H9 (cell line): ENCODE results near the gene CEP170B. TPM values are rescaled to one million over a fixed set of nuclear protein-coding genes. Genes with fewer than 3 reads are reported as not detected.

Source experiments
- DNase-seq: peaks from one replicate; pipeline ENCODE4 v3.0.0-alpha.2; 2017
- H2AFZ ChIP-seq: one replicate; pipeline ENCODE4 v1.6.1; 2013; ENCODE audit warnings: mild to moderate bottlenecking, low read length, control low read depth, moderate library complexity
- H2AK5ac ChIP-seq: 2 replicates; pipeline ENCODE4 v1.6.1; 2013; ENCODE audit warnings: low read length, control low read depth, mixed read lengths; ENCODE audit not compliant: insufficient read length
- H2BK120ac ChIP-seq: one replicate; pipeline ENCODE4 v1.6.1; 2013; ENCODE audit warnings: low read depth, mild to moderate bottlenecking, low read length, control low read depth, inconsistent platforms; ENCODE audit not compliant: poor library complexity, severe bottlenecking
- H2BK12ac ChIP-seq: 2 replicates; pipeline ENCODE4 v1.6.1; 2013; ENCODE audit warnings: low read length, control low read depth, mixed read lengths, low read depth; ENCODE audit not compliant: insufficient read length
- H2BK15ac ChIP-seq: 2 replicates; pipeline ENCODE4 v1.6.1; 2013; ENCODE audit warnings: low read depth, low read length, control low read depth
- H2BK20ac ChIP-seq: one replicate; pipeline ENCODE4 v1.6.1; 2013; ENCODE audit warnings: low read depth, mild to moderate bottlenecking, low read length, control low read depth, inconsistent platforms; ENCODE audit not compliant: poor library complexity, severe bottlenecking
- H2BK5ac ChIP-seq: 2 replicates; pipeline ENCODE4 v1.6.1; 2013; ENCODE audit warnings: low read length, control low read depth, mixed read lengths; ENCODE audit not compliant: insufficient read length
- H3K14ac ChIP-seq: 2 replicates; pipeline ENCODE4 v1.6.1; 2013; ENCODE audit warnings: low read length, control low read depth; ENCODE audit not compliant: insufficient read depth
- H3K18ac ChIP-seq: 2 replicates; pipeline ENCODE4 v1.6.1; 2013; ENCODE audit warnings: low read depth, mild to moderate bottlenecking, mixed read lengths, low read length, control low read depth; ENCODE audit not compliant: insufficient read length
- H3K23ac ChIP-seq: 2 replicates; pipeline ENCODE4 v1.6.1; 2013; ENCODE audit warnings: low read length, control low read depth, mixed read lengths, low read depth; ENCODE audit not compliant: insufficient read length
- H3K23me2 ChIP-seq: 2 replicates; pipeline ENCODE4 v1.6.1; 2013; ENCODE audit warnings: low read depth, mild to moderate bottlenecking, mixed read lengths, low read length, control low read depth; ENCODE audit not compliant: insufficient read length, poor library complexity, severe bottlenecking
- H3K27ac ChIP-seq: 2 replicates; pipeline ENCODE4 v1.5.1; 2013; ENCODE audit warnings: low read length, control low read depth, mixed read lengths, low read depth; ENCODE audit not compliant: insufficient read length
- H3K27me3 ChIP-seq: 2 replicates; pipeline ENCODE4 v1.6.1; 2013; ENCODE audit warnings: low read length, control low read depth, inconsistent platforms; ENCODE audit not compliant: insufficient read depth
- H3K4ac ChIP-seq: 2 replicates; pipeline ENCODE4 v1.6.1; 2013; ENCODE audit warnings: low read depth, mild to moderate bottlenecking, control low read depth, inconsistent platforms, low read length, moderate library complexity
- H3K4me1 ChIP-seq: 2 replicates; pipeline ENCODE4 v1.6.1; 2013; ENCODE audit warnings: low read length, control low read depth, inconsistent platforms; ENCODE audit not compliant: insufficient read depth
- H3K4me2 ChIP-seq: 2 replicates; pipeline ENCODE4 v1.6.1; 2013; ENCODE audit warnings: low read length, control low read depth, mixed read lengths; ENCODE audit not compliant: insufficient read length, insufficient read depth
- H3K56ac ChIP-seq: 2 replicates; pipeline ENCODE4 v1.6.1; 2013; ENCODE audit warnings: low read depth, mild to moderate bottlenecking, mixed read lengths, low read length, control low read depth; ENCODE audit not compliant: insufficient read length
- H3K79me1 ChIP-seq: 2 replicates; pipeline ENCODE4 v1.6.1; 2013; ENCODE audit warnings: low read depth, mild to moderate bottlenecking, moderate library complexity, low read length, control low read depth, inconsistent platforms; ENCODE audit not compliant: insufficient read depth, poor library complexity, severe bottlenecking
- H3K79me2 ChIP-seq: 2 replicates; pipeline ENCODE4 v1.6.1; 2013; ENCODE audit warnings: low read length, control low read depth, inconsistent platforms; ENCODE audit not compliant: insufficient read depth
- H3K9ac ChIP-seq: 2 replicates; pipeline ENCODE4 v1.6.1; 2013; ENCODE audit warnings: low read length, control low read depth, mixed read lengths; ENCODE audit not compliant: insufficient read length; ENCODE audit errors: extremely low read depth
- H3K9me3 ChIP-seq: one replicate; pipeline ENCODE4 v1.6.1; 2013; ENCODE audit warnings: low read depth, low read length, inconsistent platforms; ENCODE audit not compliant: control insufficient read depth
- H3T11ph ChIP-seq: one replicate; pipeline ENCODE4 v1.6.1; 2013; ENCODE audit warnings: mild to moderate bottlenecking, low read length, control low read depth, inconsistent platforms
- H4K20me1 ChIP-seq: one replicate; pipeline ENCODE4 v1.6.1; 2013; ENCODE audit not compliant: control insufficient read depth, insufficient read length, insufficient read depth
- H4K5ac ChIP-seq: 2 replicates; pipeline ENCODE4 v1.6.1; 2013; ENCODE audit warnings: low read depth, mild to moderate bottlenecking, mixed read lengths, low read length, control low read depth; ENCODE audit not compliant: insufficient read length
- H4K8ac ChIP-seq: replicated peaks from 2 replicates; pipeline ENCODE4 v1.6.1; 2013; ENCODE audit warnings: low read length, control low read depth, mixed read lengths, low read depth; ENCODE audit not compliant: insufficient read length
- H4K91ac ChIP-seq: 2 replicates; pipeline ENCODE4 v1.6.1; 2013; ENCODE audit warnings: low read depth, mild to moderate bottlenecking, moderate library complexity, mixed read lengths, low read length, control low read depth; ENCODE audit not compliant: insufficient read length
- H3K27ac Mint-ChIP-seq, 3 experiments: 2 replicates in 2 of 3; 3 replicates in 1 of 3; pipeline ENCODE4 v1.8.0; 2020 to 2021; ENCODE audit warnings: mixed read lengths in 3 of 3, mild to moderate bottlenecking in 1 of 3, moderate library complexity in 1 of 3
- H3K27me3 Mint-ChIP-seq: 2 replicates; pipeline ENCODE4 v1.8.0; 2021; ENCODE audit warnings: low read depth, mild to moderate bottlenecking, moderate library complexity, mixed read lengths
- H3K36me3 Mint-ChIP-seq, 3 experiments: 2 replicates in 2 of 3; 3 replicates in 1 of 3; pipeline ENCODE4 v1.8.0; 2020 to 2021; ENCODE audit warnings: low read depth in 3 of 3, mixed read lengths in 3 of 3; ENCODE audit not compliant: insufficient read depth in 1 of 3
- H3K4me1 Mint-ChIP-seq, 2 experiments: 2 replicates each; pipeline ENCODE4 v1.8.0; 2020; ENCODE audit warnings: mixed read lengths in 2 of 2
- H3K4me3 Mint-ChIP-seq, 2 experiments: 2 replicates in 1 of 2; 3 replicates in 1 of 2; pipeline ENCODE4 v1.8.0; 2020 to 2021; ENCODE audit warnings: mild to moderate bottlenecking in 2 of 2, mixed read lengths in 2 of 2, moderate library complexity in 1 of 2
- H3K9me3 Mint-ChIP-seq, 2 experiments: 2 replicates in 1 of 2; 3 replicates in 1 of 2; pipeline ENCODE4 v1.8.0; 2020; ENCODE audit warnings: mild to moderate bottlenecking in 2 of 2, mixed read lengths in 2 of 2, moderate library complexity in 1 of 2
- CTCF ChIP-seq: fragments of 200-600 bp; sonication (generic); conservative IDR thresholded peaks from 3 replicates; pipeline ENCODE4 v1.8.0; 2021; ENCODE audit warnings: antibody characterized with exemption, mild to moderate bottlenecking
- WGBS: extraction: QIAGEN DNeasy Blood & Tissue Kit; methylation state at CpG from one replicate; pipeline ENCODE4 v1.1.7; 2013; ENCODE audit warnings: missing lambda C conversion rate, low lambda C conversion rate, mixed read lengths; ENCODE audit not compliant: insufficient read length; ENCODE audit errors: extremely low coverage; 5-methylcytosine and 5-hydroxymethylcytosine counted together
- total RNA-seq: library from RNA; stranded (reverse); gene quantifications from 2 replicates; pipeline ENCODE4 v1.2.1, GENCODE V29; 2021

The CEP170B gene
- total RNA-seq, 1 experiment from 2014 or later = 28.8 TPM

- no peak for DNase-seq
- Histone ChIP-seq H2AK5ac (no peak overlapping the region), H2BK5ac (no peak overlapping the region), H3T11ph (no peak overlapping the region), H4K91ac (no peak overlapping the region), H4K8ac (no peak overlapping the region), H4K5ac (no peak overlapping the region), H2AFZ (no peak overlapping the region), H2BK20ac (no peak overlapping the region), H3K4me1 (no peaks in the 10 kb centered on the region), H3K27me3 (no peaks in the 10 kb centered on the region), H3K9ac (no peak overlapping the region), H2BK120ac (no peak overlapping the region), H2BK15ac (no peak overlapping the region), H4K20me1 (no peaks in the 10 kb centered on the region), H3K14ac (no peak overlapping the region), H3K23ac (no peak overlapping the region), H3K79me1 (no peaks in the 10 kb centered on the region), H3K79me2 (no peaks in the 10 kb centered on the region; the same call in 1 of the 2 replicates), H3K56ac (no peak overlapping the region), H3K18ac (no peak overlapping the region), H3K9me3 (no peaks in the 10 kb centered on the region), H3K4me2 (no peak overlapping the region), H3K27ac (no peak overlapping the region), H3K4ac (no peak overlapping the region), H2BK12ac (no peak overlapping the region), H3K23me2 (no peaks in the 10 kb centered on the region)
- peak overlapping the region in 1 of 3 experiments; percentile 83; a peak in 1 of 7 replicates for H3K27ac Mint-ChIP-seq
- no peak for TF ChIP-seq CTCF
- H3K4me1 Mint-ChIP-seq = peaks cover 0 to 12% of the 10 kb centered on the region in 2 experiments; a peak in 2 of 4 replicates
- whole genome bisulfite sequencing = no CpG with 5 or more reads among the region's 7 CpGs
- peaks cover 4 to 18% (median 15%) of the 10 kb centered on the region in 3 experiments; a peak in 6 of 7 replicates for H3K36me3 Mint-ChIP-seq
- no peaks in the 10 kb centered on the region for H3K27me3 Mint-ChIP-seq
- H3K9me3 Mint-ChIP-seq = no peaks in the 10 kb centered on the region; a peak in 1 of 5 replicates
- peak overlapping the region in 1 of 2 experiments; percentile 11; a peak in 1 of 5 replicates for H3K4me3 Mint-ChIP-seq
These were observed 15.6 kb downstream of the CEP170B start for GRCh38 chr14:104880584-104881210.
